ENCODE results near the gene NFASC.

The NFASC gene

GRCh38 chr1:204859861-204860267, 10.8 kb upstream of the NFASC start:
- DNase-seq (ENCODE audit: low read depth), result no peak

GRCh38 chr1:204863024-204863423, 7.6 kb upstream of the NFASC start:
- no peak for DNase-seq (ENCODE audit: low read depth)

- no peak for DNase-seq (ENCODE audit: low read depth)
Measured at GRCh38 chr1:204863730-204864129, 6.9 kb upstream of the NFASC start.

GRCh38 chr1:204866051-204866596, 4.5 kb upstream of the NFASC start:
- no peak for DNase-seq (ENCODE audit: low read depth)

GRCh38 chr1:204867203-204867602, 3.5 kb upstream of the NFASC start:
- no peak for DNase-seq (ENCODE audit: low read depth)

- DNase-seq (ENCODE audit: low read depth), result no peak
Measured at GRCh38 chr1:204867666-204868339, 2.9 kb upstream of the NFASC start.

GRCh38 chr1:204868340-204868700, 2.3 kb upstream of the NFASC start:
- DNase-seq (ENCODE audit: low read depth), result no peak

GRCh38 chr1:204869097-204869496, 1.6 kb upstream of the NFASC start:
- DNase-seq (ENCODE audit: low read depth), result no peak

GRCh38 chr1:204871405-204872037, 859 bp downstream of the NFASC start:
- no peak for DNase-seq (ENCODE audit: low read depth)

- DNase-seq (ENCODE audit: low read depth), result no peak
Measured at GRCh38 chr1:204872262-204872881, 1.7 kb downstream of the NFASC start.

GRCh38 chr1:204873176-204873575, 2.5 kb downstream of the NFASC start:
- no peak for DNase-seq (ENCODE audit: low read depth)

- DNase-seq (ENCODE audit: low read depth), result no peak
Measured at GRCh38 chr1:204873714-204874113, 3.1 kb downstream of the NFASC start.

GRCh38 chr1:204874274-204874673, 3.6 kb downstream of the NFASC start:
- DNase-seq (ENCODE audit: low read depth), result no peak

GRCh38 chr1:204875255-204875654, 4.6 kb downstream of the NFASC start:
- no peak for DNase-seq (ENCODE audit: low read depth)

- no peak for DNase-seq (ENCODE audit: low read depth)
Measured at GRCh38 chr1:204878621-204879234, 8.1 kb downstream of the NFASC start.

GRCh38 chr1:204879351-204879750, 8.7 kb downstream of the NFASC start:
- DNase-seq (ENCODE audit: low read depth), result no peak

GRCh38 chr1:204880906-204881305, 10.2 kb downstream of the NFASC start:
- no peak for DNase-seq (ENCODE audit: low read depth)

- no peak for DNase-seq (ENCODE audit: low read depth)
Measured at GRCh38 chr1:204882479-204882878, 11.8 kb downstream of the NFASC start.

GRCh38 chr1:204883405-204883804, 12.7 kb downstream of the NFASC start:
- DNase-seq (ENCODE audit: low read depth), result no peak

- DNase-seq (ENCODE audit: low read depth), result no peak
Measured at GRCh38 chr1:204885288-204885711, 14.6 kb downstream of the NFASC start.

- no peak for DNase-seq (ENCODE audit: low read depth)
Measured at GRCh38 chr1:204885790-204886189, 15.1 kb downstream of the NFASC start.

- no peak for DNase-seq (ENCODE audit: low read depth)
Measured at GRCh38 chr1:204887846-204888245, 17.2 kb downstream of the NFASC start.

GRCh38 chr1:204888294-204888693, 17.6 kb downstream of the NFASC start:
- DNase-seq (ENCODE audit: low read depth), result no peak
